Gastrocnemius medialis (tissue), 4 donors: ENCODE measurements around the gene GALNT16. TPM values are rescaled to one million over a fixed set of nuclear protein-coding genes. Genes with fewer than 3 reads are reported as not detected.

Experiments
- ATAC-seq, 2 donors: fragments of 150-250 bp; one replicate each; pipeline ENCODE4 v1.9.1; 2016
- DNase-seq, 2 donors: peaks; one replicate each; pipeline ENCODE4 v3.0.0-alpha.2; 2019
- H3K27ac ChIP-seq, 4 donors: fragments of 200-600 bp; sonication (generic); 1 replicate in 1 of 4; 2 replicates in 3 of 4; pipeline ENCODE4 v1.5.1; 2016 to 2018; ENCODE audit warnings: mild to moderate bottlenecking in 2 of 4, moderate library complexity in 1 of 4
- H3K27me3 ChIP-seq, 3 donors: fragments of 200-600 bp; sonication (generic) in 2 of 3; 1 replicate in 1 of 3; 2 replicates in 2 of 3; pipeline versions ENCODE4 v1.5.1 to v1.6.0; 2016 to 2019; ENCODE audit warnings: mild to moderate bottlenecking in 1 of 3, moderate library complexity in 1 of 3
- H3K36me3 ChIP-seq, 2 donors: fragments of 200-600 bp; sonication (generic) in 1 of 2; one replicate each; pipeline ENCODE4 v1.5.1; 2017 to 2018
- H3K4me1 ChIP-seq, 2 donors: fragments of 200-600 bp; sonication (generic) in 1 of 2; one replicate each; pipeline ENCODE4 v1.5.1; 2016 to 2017; ENCODE audit warnings: mild to moderate bottlenecking in 2 of 2
- H3K4me3 ChIP-seq, 4 donors: fragments of 200-600 bp; sonication (generic) in 3 of 4; 1 replicate in 1 of 4; 2 replicates in 3 of 4; pipeline ENCODE4 v1.5.1; 2016 to 2019; ENCODE audit warnings: mild to moderate bottlenecking in 2 of 4
- H3K9me3 ChIP-seq, 3 donors: fragments of 200-600 bp; sonication (generic) in 2 of 3; 1 replicate in 1 of 3; 2 replicates in 2 of 3; pipeline ENCODE4 v1.5.1; 2016 to 2019
- CTCF ChIP-seq, 5 experiments: fragments of 450-650 bp in 3 of 5; fragments of 200-600 bp in 2 of 5; sonication (generic) in 2 of 5; IDR thresholded peaks in 4 of 5; conservative IDR thresholded peaks in 1 of 5; 1 replicate in 4 of 5; 2 replicates in 1 of 5; pipeline ENCODE4 v1.5.1; 2016 to 2019; ENCODE audit warnings: antibody characterized with exemption in 5 of 5, mild to moderate bottlenecking in 3 of 5, moderate library complexity in 3 of 5
- POLR2A ChIP-seq, 2 donors: fragments of 450-650 bp; IDR thresholded peaks; one replicate each; pipeline ENCODE4 v1.6.1; 2017; ENCODE audit warnings: antibody characterized with exemption in 2 of 2, mild to moderate bottlenecking in 2 of 2, moderate library complexity in 2 of 2
- in situ Hi-C, 4 donors: fragments of 200-750 bp; cut with MboI; loops; one replicate each; pipeline versions ENCODE4 v1.15.0 to v1.8.0; 2017; ENCODE audit warnings: low sequenced_read_pairs in 4 of 4
- intact Hi-C: fragments of 100-400 bp; cut with DNase I; formaldehyde crosslinking; loops from one replicate; pipeline ENCODE4 v1.15.1; 2023; ENCODE audit warnings: low total_unique reads
- total RNA-seq, 4 donors: library from RNA; depleted of rRNA; stranded (reverse); fragments of >200 nt; gene quantifications; one replicate each; pipeline versions ENCODE4 v1.1.0 to v1.2.3, GENCODE V29; 2016

GALNT16 gene
- total RNA-seq, 4 donors from 2014 or later = 0.15 to 2.7 (median 1.7) TPM

DNA sequence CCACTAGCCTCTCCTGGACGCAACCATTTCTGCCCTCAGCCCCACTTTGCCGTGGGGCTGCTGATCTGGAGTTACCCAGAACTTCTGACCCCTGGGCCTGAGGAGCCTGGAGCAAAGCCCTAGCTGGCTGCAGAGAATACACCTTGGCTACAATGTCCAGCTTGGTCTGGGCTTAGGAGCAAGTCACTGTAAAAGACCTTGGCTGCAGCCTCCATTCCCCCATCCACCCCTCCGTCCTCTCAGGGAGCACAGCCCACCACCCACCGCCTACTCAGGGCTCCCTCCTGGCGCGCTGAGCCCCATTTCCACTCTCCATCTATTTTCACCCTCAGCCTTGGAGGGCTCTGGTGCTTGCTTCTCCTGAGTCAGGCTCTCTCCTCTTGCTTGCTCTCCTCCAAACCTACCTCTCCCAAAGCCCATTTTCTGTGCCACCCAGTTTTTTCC lies 95.2 kb downstream of the GALNT16 start:
- no peaks in the 10 kb centered on the region for H3K4me1 ChIP-seq
- intact Hi-C loops = no loop called here
- H3K27me3 ChIP-seq = no peaks in the 10 kb centered on the region
- ATAC-seq (no peak), DNase-seq (no peak)
- H3K27ac ChIP-seq = peak overlapping the region in 2 of 4 donors; percentile 42 to 53
- no peaks in the 10 kb centered on the region for H3K36me3 ChIP-seq
- no peak for TF ChIP-seq CTCF (IDR thresholded peaks at IDR 0.05 in 4 of 5, conservative IDR thresholded peaks at IDR 0.05 in 1 of 5)
- in situ Hi-C loops = no loop called here
- no peaks in the 10 kb centered on the region for H3K9me3 ChIP-seq
- no peak overlapping the region for H3K4me3 ChIP-seq

- ATAC-seq = peak; percentile 78 to 84
- intact Hi-C loops = no loop called here
Observed at GRCh38 chr14:69355607-69356281, 95.8 kb downstream of the GALNT16 start.

DNA sequence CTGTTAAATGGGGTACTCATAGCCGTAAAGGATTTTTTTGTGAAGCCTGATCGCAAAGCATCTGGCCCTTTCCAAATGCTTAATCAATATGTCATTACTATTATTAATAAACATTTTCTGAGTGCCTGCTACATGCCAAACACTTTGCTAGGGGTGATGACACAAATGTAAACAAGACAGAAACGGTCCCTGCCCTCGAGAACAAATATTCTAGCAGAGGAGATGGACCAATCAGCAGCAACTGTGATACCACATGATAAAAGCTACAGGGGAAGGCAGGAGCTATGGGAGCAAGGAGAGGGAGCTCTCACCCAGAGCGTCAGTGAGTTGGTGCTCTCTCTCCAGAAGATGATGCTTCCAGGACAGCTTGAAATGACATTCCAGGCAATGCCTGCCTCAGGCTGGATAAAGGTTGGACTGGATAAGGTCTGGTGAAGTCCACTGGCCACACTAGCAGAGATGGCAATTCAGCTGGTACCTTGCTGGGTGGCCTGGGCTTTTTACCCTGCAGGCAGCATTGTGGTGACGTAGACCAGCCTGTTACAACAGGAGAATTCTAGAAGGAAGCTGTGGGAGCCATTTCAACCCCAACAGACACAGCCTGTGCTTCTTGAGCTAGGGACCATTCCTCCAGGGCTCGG lies 97.1 kb downstream of the GALNT16 start:
- no peaks in the 10 kb centered on the region for H3K36me3 ChIP-seq
- in situ Hi-C loops (no loop called here), intact Hi-C loops (no loop called here)
- no peak overlapping the region for H3K4me3 ChIP-seq
- TF ChIP-seq POLR2A (IDR thresholded peaks at IDR 0.05) = no peak
- no peak for TF ChIP-seq CTCF (IDR thresholded peaks at IDR 0.05 in 4 of 5, conservative IDR thresholded peaks at IDR 0.05 in 1 of 5)
- H3K27ac ChIP-seq = no peak overlapping the region
- no peaks in the 10 kb centered on the region for H3K4me1 ChIP-seq
- DNase-seq = no peak
- no peaks in the 10 kb centered on the region for H3K27me3 ChIP-seq
- no peaks in the 10 kb centered on the region for H3K9me3 ChIP-seq
- no peak for ATAC-seq

More at GRCh38 chr14:69355607-69356281, 95.8 kb downstream of the GALNT16 start:
- no peak overlapping the region for H3K4me3 ChIP-seq
- no peaks in the 10 kb centered on the region for H3K4me1 ChIP-seq
- DNase-seq = peak; percentile 19 to 81
- H3K9me3 ChIP-seq = no peaks in the 10 kb centered on the region
- in situ Hi-C loops = no loop called here
- peak overlapping the region in 3 of 4 donors; percentile 22 to 53 (median 42) for H3K27ac ChIP-seq
- H3K36me3 ChIP-seq = no peaks in the 10 kb centered on the region
- no peaks in the 10 kb centered on the region for H3K27me3 ChIP-seq
- TF ChIP-seq CTCF (IDR thresholded peaks at IDR 0.05 in 4 of 5, conservative IDR thresholded peaks at IDR 0.05 in 1 of 5) = no peak
- TF ChIP-seq POLR2A (IDR thresholded peaks at IDR 0.05) = no peak

DNA sequence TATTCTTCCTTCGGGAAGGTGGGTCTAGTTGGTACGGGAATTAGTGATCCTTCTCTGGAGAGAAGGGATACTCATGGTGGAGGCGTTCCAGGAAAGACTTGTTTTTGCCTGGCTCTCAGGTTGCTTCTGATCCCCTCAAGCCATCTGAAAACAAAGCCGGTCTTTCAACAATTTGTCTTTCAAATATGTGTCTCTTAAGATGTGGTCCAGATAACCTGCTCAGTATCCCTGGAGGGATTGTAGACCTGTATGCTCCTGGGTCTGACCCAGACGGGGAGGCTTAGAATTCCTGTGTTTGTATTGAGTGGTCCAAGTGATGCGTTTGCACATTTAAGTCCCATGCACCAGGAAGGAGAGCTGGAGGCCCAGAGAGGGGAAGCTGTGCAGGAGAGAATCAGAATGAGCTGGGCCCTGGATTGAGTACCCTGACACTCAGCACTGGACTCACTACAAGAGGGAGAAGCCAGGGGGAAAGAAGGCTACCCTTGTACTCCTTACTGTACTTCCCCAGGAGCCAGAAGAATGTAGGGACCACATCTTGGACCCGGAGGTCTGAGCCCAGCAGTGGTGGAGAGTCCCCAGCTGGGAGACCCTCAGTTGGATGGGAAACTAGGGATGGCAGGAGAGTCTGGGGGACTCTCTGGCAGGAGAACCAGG lies 97.7 kb downstream of the GALNT16 start:
- in situ Hi-C loops (no loop called here), intact Hi-C loops (no loop called here)
- ATAC-seq (no peak), DNase-seq (no peak)
- no peak for TF ChIP-seq POLR2A (IDR thresholded peaks at IDR 0.05)
- TF ChIP-seq CTCF (IDR thresholded peaks at IDR 0.05 in 4 of 5, conservative IDR thresholded peaks at IDR 0.05 in 1 of 5) = no peak
- no peaks in the 10 kb centered on the region for H3K36me3 ChIP-seq
- no peaks in the 10 kb centered on the region for H3K9me3 ChIP-seq
- H3K4me3 ChIP-seq = no peak overlapping the region
- no peaks in the 10 kb centered on the region for H3K27me3 ChIP-seq
- H3K27ac ChIP-seq = no peak overlapping the region
- H3K4me1 ChIP-seq = no peaks in the 10 kb centered on the region
